Daoy (cell line): Measurements from ENCODE around the gene IL15. TPM values are rescaled to one million over a fixed set of nuclear protein-coding genes. Genes with fewer than 3 reads are reported as not detected.
"Not testable (repeated sequence)": the region's sequence is repeated elsewhere in the genome, so short reads cannot be mapped to it uniquely, and the experiment has no call there.

Experiments used
- DNase-seq: peaks from one replicate; pipeline ENCODE4 v3.0.0-alpha.2; 2015; ENCODE audit warnings: low read depth
- total RNA-seq: library from RNA; depleted of rRNA; stranded (reverse); fragments of >200 nt; shearing (Covaris generic); gene quantifications from 2 replicates; pipeline ENCODE4 v1.2.3, GENCODE V29; 2014; rRNA removed

The IL15 gene, protein sequence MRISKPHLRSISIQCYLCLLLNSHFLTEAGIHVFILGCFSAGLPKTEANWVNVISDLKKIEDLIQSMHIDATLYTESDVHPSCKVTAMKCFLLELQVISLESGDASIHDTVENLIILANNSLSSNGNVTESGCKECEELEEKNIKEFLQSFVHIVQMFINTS
- total RNA-seq, result 1.5 and 3.4 TPM in 2 replicates

GRCh38 chr4:141636082-141636770 lies at the start of gene IL15:
IL15 (plus strand) TSS chr4:141636583; CDS start chr4:141719465, 82,882 bp downstream.
- peak; percentile 69 for DNase-seq

DNA sequence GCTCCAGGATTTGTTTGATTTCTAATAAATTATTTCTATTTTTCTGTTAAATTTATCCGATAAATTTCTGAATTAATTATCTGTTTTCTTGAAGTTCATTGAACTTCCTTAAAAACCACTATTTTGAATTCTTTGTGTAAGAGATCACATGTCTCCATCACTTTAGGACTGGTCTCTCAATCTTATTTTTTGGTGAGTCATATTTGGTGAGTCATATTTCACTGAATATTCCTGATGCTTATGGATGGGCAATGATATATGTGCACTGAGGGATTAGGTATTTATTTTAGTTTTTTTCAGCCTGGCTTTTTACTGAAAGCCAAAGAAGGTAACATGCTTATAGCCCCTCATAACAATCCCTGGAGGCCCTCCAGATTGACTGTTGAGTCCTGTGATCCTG lies 48.5 kb upstream of the IL15 start:
- DNase-seq, result no peak

GRCh38 chr4:141595531-141595930 lies 40.9 kb upstream of the IL15 start:
- DNase-seq, result no peak

- no peak for DNase-seq
These were observed 36.5 kb upstream of the IL15 start for GRCh38 chr4:141599853-141600252.

GRCh38 chr4:141604683-141605082 lies 31.7 kb upstream of the IL15 start:
- DNase-seq, result not testable (repeated sequence)

DNA sequence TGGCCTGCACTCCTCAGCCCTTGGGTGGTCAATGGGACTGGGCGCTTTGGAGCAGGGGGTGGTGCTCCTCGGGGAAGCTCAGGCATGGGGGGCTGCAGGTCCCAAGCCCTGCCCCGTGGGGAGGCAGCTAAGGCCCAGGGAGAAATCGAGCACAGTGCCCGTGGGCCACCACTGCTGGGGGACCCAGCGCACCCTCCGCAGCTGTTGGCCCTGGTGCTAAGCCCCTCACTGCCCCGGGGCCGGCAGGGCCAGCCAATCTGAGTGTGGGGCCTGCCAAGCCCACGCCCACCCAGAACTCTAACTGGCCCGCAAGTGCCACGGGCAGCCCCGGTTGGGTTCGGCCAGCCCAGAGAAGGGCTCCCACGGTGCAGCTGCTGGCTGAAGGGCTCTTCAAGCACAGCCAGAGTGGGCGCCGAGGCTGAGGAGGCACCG lies 30.9 kb upstream of the IL15 start:
- no peak for DNase-seq

GRCh38 chr4:141609243-141609642 lies 27.1 kb upstream of the IL15 start:
- DNase-seq, result no peak

- no peak for DNase-seq
These were observed 26.0 kb upstream of the IL15 start for GRCh38 chr4:141610365-141610764.

GRCh38 chr4:141614878-141615586 lies 21.4 kb upstream of the IL15 start:
- DNase-seq, result no peak

- not testable (repeated sequence) for DNase-seq
These were observed 20.8 kb upstream of the IL15 start for GRCh38 chr4:141615587-141615918.

DNA sequence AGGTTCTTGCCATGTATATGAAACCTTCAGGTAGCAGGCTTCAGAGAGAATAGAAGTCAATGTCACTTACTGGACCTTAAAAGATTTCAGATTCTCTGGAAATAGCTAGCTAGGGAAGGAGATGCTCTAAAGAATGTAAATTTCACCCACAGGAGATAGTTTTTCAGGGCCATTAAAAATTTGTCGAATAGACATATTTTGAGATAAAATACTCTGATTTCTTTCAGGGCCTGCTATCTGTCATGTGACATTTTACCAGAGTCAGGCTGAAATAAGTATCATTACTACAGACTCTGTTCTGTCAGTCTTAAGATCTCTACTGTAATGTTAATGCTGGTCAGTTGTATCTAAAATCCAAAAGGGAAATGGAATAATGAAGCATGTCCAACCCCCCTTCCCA lies 15.7 kb upstream of the IL15 start:
- no peak for DNase-seq

GRCh38 chr4:141625023-141625422 lies 11.4 kb upstream of the IL15 start:
- DNase-seq, result no peak

GRCh38 chr4:141630854-141631253 lies 5.5 kb upstream of the IL15 start:
- no peak for DNase-seq

DNA sequence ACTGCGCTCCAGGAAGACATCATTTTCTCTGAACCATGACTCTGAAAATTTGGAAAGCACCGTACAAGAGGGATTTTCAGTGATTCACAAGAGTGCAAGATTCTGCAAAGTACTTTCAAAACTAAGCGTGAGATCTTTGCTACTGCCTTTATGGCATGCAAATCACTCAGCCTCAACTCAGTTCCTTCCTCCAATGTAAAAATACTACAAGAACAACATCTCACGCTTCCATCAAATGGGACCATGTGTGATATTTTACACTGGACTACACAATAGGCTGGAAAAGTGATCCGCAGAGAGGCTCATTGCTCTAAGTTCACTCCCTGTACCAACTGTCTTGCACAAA lies 674 bp upstream of the IL15 start:
- no peak for DNase-seq

DNA sequence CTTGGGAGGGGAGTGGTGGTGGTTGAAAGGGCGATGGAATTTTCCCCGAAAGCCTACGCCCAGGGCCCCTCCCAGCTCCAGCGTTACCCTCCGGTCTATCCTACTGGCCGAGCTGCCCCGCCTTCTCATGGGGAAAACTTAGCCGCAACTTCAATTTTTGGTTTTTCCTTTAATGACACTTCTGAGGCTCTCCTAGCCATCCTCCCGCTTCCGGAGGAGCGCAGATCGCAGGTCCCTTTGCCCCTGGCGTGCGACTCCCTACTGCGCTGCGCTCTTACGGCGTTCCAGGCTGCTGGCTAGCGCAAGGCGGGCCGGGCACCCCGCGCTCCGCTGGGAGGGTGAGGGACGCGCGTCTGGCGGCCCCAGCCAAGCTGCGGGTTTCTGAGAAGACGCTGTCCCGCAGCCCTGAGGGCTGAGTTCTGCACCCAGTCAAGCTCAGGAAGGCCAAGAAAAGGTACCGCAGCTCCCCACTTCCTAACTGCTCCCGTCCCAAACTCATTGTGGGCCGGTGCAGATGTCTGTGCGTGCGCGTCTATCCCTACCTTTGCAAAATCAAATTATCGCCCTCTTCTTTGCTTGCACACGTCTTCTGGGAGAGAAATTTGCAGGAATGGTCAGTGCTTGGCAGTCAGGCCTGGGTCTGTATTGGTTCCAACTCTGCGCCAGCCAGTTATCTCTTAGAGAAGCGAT lies 533 bp downstream of the IL15 start:
- DNase-seq, result peak; percentile 55

GRCh38 chr4:141637565-141637964 lies 1.2 kb downstream of the IL15 start:
- no peak for DNase-seq

- DNase-seq, result peak; percentile 6
These were observed 1.8 kb downstream of the IL15 start for GRCh38 chr4:141638230-141638629.

DNA sequence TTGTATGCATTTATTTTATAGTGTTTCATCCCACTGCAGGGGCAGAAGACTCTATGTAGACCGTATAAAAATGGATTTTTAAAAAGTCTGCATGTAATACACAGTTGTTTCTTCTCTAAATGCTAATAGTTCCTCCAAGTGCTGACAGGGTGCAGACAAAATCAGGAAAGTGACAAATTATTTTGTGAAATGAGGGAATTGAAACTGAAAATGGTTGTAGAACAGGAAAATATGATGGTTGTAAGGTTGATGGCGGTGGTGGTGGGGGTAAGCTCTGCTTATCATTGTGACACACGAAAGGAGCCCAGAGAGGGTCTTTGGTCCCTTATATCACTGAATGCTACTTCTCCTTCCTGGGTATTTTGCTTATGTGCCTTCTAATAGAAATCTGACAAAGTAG lies 4.3 kb downstream of the IL15 start:
- DNase-seq, result no peak

GRCh38 chr4:141642063-141642462 lies 5.7 kb downstream of the IL15 start:
- DNase-seq, result no peak

DNA sequence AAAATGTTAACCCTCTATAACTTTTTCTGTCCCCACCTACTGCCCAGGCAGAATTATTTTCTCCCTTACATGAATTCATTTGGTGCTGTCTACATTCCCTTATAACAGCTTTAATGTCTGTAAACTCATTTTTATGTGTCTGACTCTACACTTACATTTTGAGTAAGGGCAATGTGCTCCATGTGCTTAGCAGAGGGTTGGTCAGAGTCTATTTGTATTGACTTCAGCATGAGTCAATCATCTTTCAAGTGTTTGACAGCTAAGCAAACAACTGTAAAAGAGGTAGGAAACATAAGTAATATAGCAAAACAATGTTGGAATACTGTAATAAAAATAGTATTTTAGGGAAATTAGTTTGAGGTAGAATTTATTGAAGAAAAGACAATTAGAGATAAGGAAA lies 6.3 kb downstream of the IL15 start:
- no peak for DNase-seq

DNA sequence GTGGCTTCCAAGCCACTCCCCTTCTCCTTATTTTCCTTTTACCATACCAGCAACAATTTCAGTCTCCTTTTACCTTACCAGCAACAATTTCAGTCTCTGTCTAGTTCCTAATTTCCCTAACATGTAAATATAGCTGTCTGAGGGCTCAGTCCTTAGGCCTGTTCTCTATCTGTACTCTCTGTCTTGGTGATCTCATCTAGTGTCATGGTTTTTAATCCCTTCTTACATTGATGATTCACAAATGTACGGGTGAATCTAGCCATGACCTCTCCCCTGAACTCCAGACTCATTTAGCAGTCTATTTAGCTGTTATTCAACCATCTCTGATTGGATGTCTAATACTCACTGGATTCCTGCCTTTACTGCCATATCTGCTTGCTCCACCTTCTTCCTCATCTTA lies 7.2 kb downstream of the IL15 start:
- DNase-seq, result peak; percentile 63

DNA sequence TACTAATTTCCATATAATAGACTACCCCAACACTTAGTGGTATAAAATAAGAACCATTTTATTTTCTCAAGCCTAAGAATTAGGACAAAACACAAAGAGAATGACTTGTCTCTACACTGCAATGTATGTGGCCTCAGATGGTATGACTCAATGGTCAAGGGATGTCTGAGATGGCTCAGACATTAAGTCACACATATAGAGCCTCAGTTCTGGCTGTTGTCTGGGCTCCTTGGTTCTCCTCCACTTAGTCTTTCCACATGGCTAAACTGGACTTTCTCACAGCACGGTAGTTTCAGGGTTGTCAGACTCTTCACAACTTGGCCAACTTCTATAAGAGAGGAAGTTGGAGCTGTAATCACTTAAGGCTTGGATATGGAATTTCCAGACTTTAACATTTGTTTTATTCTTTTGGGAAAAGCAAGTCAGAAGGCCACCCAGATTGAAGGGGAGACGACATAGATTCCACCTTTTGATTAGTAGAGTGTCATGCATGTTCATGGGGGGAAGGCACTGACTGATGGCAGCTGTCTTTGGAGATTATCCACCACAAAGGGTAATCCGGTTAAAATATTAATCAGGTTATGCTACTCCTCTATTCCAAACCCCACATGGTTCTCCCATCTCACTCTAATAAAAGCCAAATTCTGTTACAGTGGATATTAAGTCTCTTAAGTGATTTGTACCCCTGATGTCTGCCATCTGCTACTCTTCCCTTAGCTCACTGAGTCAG lies 9.4 kb downstream of the IL15 start:
- DNase-seq, result peak; percentile 41
